HG03108 (cell line): ENCODE measurements around the gene SLC4A3.
A peak's percentile ranks its signal among the peaks of the same experiment; 100 is the strongest.

Source experiments
- ATAC-seq: cut with Tn5 transposase; IDR thresholded peaks from one replicate; pipeline ENCODE4 v1.9.1; 2021; ENCODE audit warnings: moderate library complexity; ENCODE audit not compliant: unreplicated experiment

SLC4A3 gene

GRCh38 chr2:219627103-219628100, at the start of gene SLC4A3:
Gene SLC4A3, plus strand, starts transcription at chr2:219627630. Its CDS starts 363 bp downstream, at chr2:219627993.
- no peak for ATAC-seq

GRCh38 chr2:219578811-219579613, 48.4 kb upstream of the SLC4A3 start:
- no peak for ATAC-seq

- no peak for ATAC-seq
Observed at GRCh38 chr2:219581346-219581745, 46.1 kb upstream of the SLC4A3 start.

GRCh38 chr2:219591091-219591490, 36.3 kb upstream of the SLC4A3 start:
- ATAC-seq = no peak

- ATAC-seq = no peak
Observed at GRCh38 chr2:219592736-219593135, 34.7 kb upstream of the SLC4A3 start.

GRCh38 chr2:219593154-219593553, 34.3 kb upstream of the SLC4A3 start:
- no peak for ATAC-seq

GRCh38 chr2:219595256-219595655, 32.2 kb upstream of the SLC4A3 start:
- ATAC-seq = no peak

- no peak for ATAC-seq
Observed at GRCh38 chr2:219596954-219597551, 30.4 kb upstream of the SLC4A3 start.

- ATAC-seq = peak; percentile 88
Observed at GRCh38 chr2:219597552-219598307, 29.7 kb upstream of the SLC4A3 start, which contains the start of gene STK11IP. Gene STK11IP, plus strand, starts transcription at chr2:219597857. Its CDS starts 263 bp downstream, at chr2:219598120.

- ATAC-seq = no peak
Observed at GRCh38 chr2:219598308-219599078, 28.9 kb upstream of the SLC4A3 start.

GRCh38 chr2:219603771-219604170, 23.7 kb upstream of the SLC4A3 start:
- no peak for ATAC-seq

- no peak for ATAC-seq
Observed at GRCh38 chr2:219605607-219605954, 21.8 kb upstream of the SLC4A3 start.

- ATAC-seq = no peak
Observed at GRCh38 chr2:219607931-219608330, 19.5 kb upstream of the SLC4A3 start.

- ATAC-seq = no peak
Observed at GRCh38 chr2:219608399-219608964, 18.9 kb upstream of the SLC4A3 start.

GRCh38 chr2:219609149-219609750, 18.2 kb upstream of the SLC4A3 start:
- ATAC-seq = no peak

- no peak for ATAC-seq
Observed at GRCh38 chr2:219611306-219611705, 16.1 kb upstream of the SLC4A3 start.

GRCh38 chr2:219611866-219612576, 15.4 kb upstream of the SLC4A3 start:
- no peak for ATAC-seq

GRCh38 chr2:219612577-219613286, 14.7 kb upstream of the SLC4A3 start:
- peak; percentile 52 for ATAC-seq
